Endothelial cell of umbilical vein (primary cell): ENCODE measurements around the gene KIF19. TPM values are rescaled to one million over a fixed set of nuclear protein-coding genes. Genes with fewer than 3 reads are reported as not detected.

Source experiments
- BruUV-seq: library from RNA; stranded (reverse); fragments of 400-500 nt; replicated peaks from 2 replicates; lab custom pipeline; 2021; lab: Mats Ljungman, UMichigan
- CTCF ChIA-PET: fragments of 300-600, 350-600 bp; sonication (Branson Sonifier 250); formaldehyde crosslinking; loops from one replicate; lab custom pipeline; 2021; ENCODE audit warnings: antibody characterized with exemption, inconsistent platforms; lab: Charles Lee
- POLR2A ChIA-PET: fragments of 300-600, 350-600 bp; sonication (Branson Sonifier 250); formaldehyde crosslinking; loops from one replicate; lab custom pipeline; 2021; ENCODE audit warnings: antibody characterized with exemption, inconsistent platforms; lab: Charles Lee
- DNase-seq: peaks from one replicate; pipeline ENCODE4 v3.0.0-alpha.2; 2011; ENCODE audit warnings: low read depth, low spot score
- FAIRE-seq: peaks from 2 replicates; lab custom pipeline; 2011; peaks lifted over from hg19 to GRCh38; lab: Jason Lieb, UNC
- H2AFZ ChIP-seq: 2 replicates; pipeline ENCODE4 v1.6.0; 2012; ENCODE audit warnings: low read depth, low read length, control low read depth, inconsistent platforms
- H3K27ac ChIP-seq: 2 replicates; pipeline ENCODE4 v1.5.1; 2011; ENCODE audit warnings: low read depth, mild to moderate bottlenecking, control low read depth, low read length, moderate library complexity; ENCODE audit not compliant: insufficient read depth
- H3K27me3 ChIP-seq, 2 experiments: 2 replicates each; pipeline versions ENCODE4 v1.6.0 to v1.6.1; 2011; ENCODE audit warnings: low read length in 2 of 2, mixed read lengths in 1 of 2; ENCODE audit not compliant: control insufficient read depth in 2 of 2, insufficient read depth in 2 of 2
- H3K36me3 ChIP-seq, 2 experiments: 2 replicates in 1 of 2; 3 replicates in 1 of 2; pipeline ENCODE4 v1.5.1; 2011; ENCODE audit warnings: low read length in 2 of 2, mild to moderate bottlenecking in 1 of 2, moderate library complexity in 1 of 2; ENCODE audit not compliant: control insufficient read depth in 2 of 2, insufficient read depth in 2 of 2; ENCODE audit errors: extremely low read depth in 1 of 2
- H3K4me1 ChIP-seq: 3 replicates; pipeline ENCODE4 v1.5.1; 2011; ENCODE audit warnings: mild to moderate bottlenecking, low read length; ENCODE audit not compliant: control insufficient read depth, insufficient read depth; ENCODE audit errors: extremely low read depth
- H3K4me2 ChIP-seq: 2 replicates; pipeline ENCODE4 v1.6.1; 2011; ENCODE audit warnings: low read length, control low read depth, mixed read lengths; ENCODE audit not compliant: insufficient read depth
- H3K4me3 ChIP-seq, 3 experiments: fragments of 200-600 bp in 1 of 3; sonication (generic), shearing (Covaris generic) in 1 of 3; replicated peaks in 1 of 3; 2 replicates each; pipeline ENCODE4 v1.5.1; 2011 to 2016; ENCODE audit warnings: control low read depth in 3 of 3, low read length in 3 of 3, mild to moderate bottlenecking in 2 of 3, inconsistent platforms in 1 of 3, low read depth in 1 of 3, moderate library complexity in 1 of 3; ENCODE audit not compliant: insufficient read depth in 1 of 3
- H3K79me2 ChIP-seq: 2 replicates; pipeline ENCODE4 v1.6.0; 2012; ENCODE audit warnings: low read length, inconsistent platforms; ENCODE audit not compliant: control insufficient read depth, insufficient read depth
- H3K9ac ChIP-seq: replicated peaks from 2 replicates; pipeline ENCODE3; 2011; ENCODE audit warnings: low read length, control low read depth; ENCODE audit not compliant: insufficient read depth; ENCODE audit errors: extremely low read depth
- H3K9me1 ChIP-seq: replicated peaks from 3 replicates; pipeline ENCODE4 v1.6.0; 2011; ENCODE audit warnings: mild to moderate bottlenecking, low read length; ENCODE audit not compliant: control insufficient read depth, insufficient read depth; ENCODE audit errors: extremely low read depth
- H3K9me3 ChIP-seq: replicated peaks from 2 replicates; pipeline ENCODE4 v1.5.1; 2012; ENCODE audit warnings: low read length, inconsistent platforms; ENCODE audit not compliant: control insufficient read depth, insufficient read depth
- H4K20me1 ChIP-seq: replicated peaks from 2 replicates; pipeline ENCODE3; 2011; ENCODE audit warnings: mild to moderate bottlenecking, low read length; ENCODE audit not compliant: control insufficient read depth, insufficient read depth; ENCODE audit errors: extremely low read depth
- EZH2 ChIP-seq: IDR thresholded peaks from 2 replicates; pipeline ENCODE4 v1.6.1; 2012; ENCODE audit warnings: borderline replicate concordance, low read depth, mild to moderate bottlenecking, moderate library complexity, low read length, inconsistent platforms; ENCODE audit not compliant: severe bottlenecking
- FOS ChIP-seq: IDR thresholded peaks from 2 replicates; pipeline ENCODE4 v1.6.1; 2011; ENCODE audit warnings: mild to moderate bottlenecking, low read length, moderate library complexity, borderline replicate concordance; ENCODE audit not compliant: insufficient read depth
- GATA2 ChIP-seq: IDR thresholded peaks from 2 replicates; pipeline ENCODE4 v1.7.0; 2011; ENCODE audit warnings: low read depth, mild to moderate bottlenecking, moderate library complexity, mixed read lengths, low read length; ENCODE audit not compliant: insufficient read length, insufficient read depth
- JUN ChIP-seq: IDR thresholded peaks from 2 replicates; pipeline ENCODE4 v1.6.1; 2011; ENCODE audit warnings: borderline replicate concordance, low read depth; ENCODE audit not compliant: insufficient read length, insufficient read depth
- MYC ChIP-seq: IDR thresholded peaks from one replicate; pipeline ENCODE4 v1.6.1; 2011; ENCODE audit warnings: mild to moderate bottlenecking, low read depth, low read length
- POLR2A ChIP-seq: IDR thresholded peaks from 2 replicates; pipeline ENCODE4 v1.6.1; 2012; ENCODE audit warnings: low read depth, mild to moderate bottlenecking, control low read depth, low read length
- POLR2AphosphoS5 ChIP-seq: IDR thresholded peaks from 2 replicates; pipeline ENCODE4 v1.6.1; 2012; ENCODE audit warnings: low read depth, mild to moderate bottlenecking, control low read depth, low read length, moderate library complexity; ENCODE audit not compliant: insufficient read depth
- dilution Hi-C: fragments of 300-500 bp; cut with MboI; formaldehyde crosslinking; loops from one replicate; pipeline ENCODE4 v1.15.0; 2019; ENCODE audit warnings: low sequenced_read_pairs; ENCODE audit not compliant: extremely low pct_ligation_motif_present
- intact Hi-C: fragments of 100-400 bp; cut with micrococcal nuclease; formaldehyde crosslinking; loops from one replicate; pipeline ENCODE4 v1.10.0; 2022
- polyA plus RNA-seq, 4 experiments: library from polyadenylated mRNA; depleted of rRNA in 3 of 4; stranded (reverse) in 3 of 4; unstranded in 1 of 4; fragments of >200 nt; gene quantifications; 2 replicates each; pipeline versions ENCODE4 v1.2.1 to v1.2.3, GENCODE V29; 2011 to 2012; ENCODE audit warnings: missing spikeins in 1 of 4
- total RNA-seq: library from RNA; stranded (reverse); gene quantifications from 2 replicates; pipeline ENCODE4 v1.2.3, GENCODE V29; 2021
- TF ChIP-seq, protein P1 (sequence below), 2 donors: IDR thresholded peaks; 1 replicate in 1 of 2; 2 replicates in 1 of 2; pipeline ENCODE4 v1.5.1; 2011; ENCODE audit warnings: low read length in 2 of 2, mild to moderate bottlenecking in 2 of 2, moderate library complexity in 2 of 2, control low read depth in 1 of 2, inconsistent platforms in 1 of 2, low read depth in 1 of 2; ENCODE audit not compliant: insufficient read depth in 1 of 2; ENCODE audit errors: extremely low read depth in 1 of 2
- TF ChIP-seq, protein P2 (sequence below): IDR thresholded peaks from 2 replicates; pipeline ENCODE4 v1.6.1; 2011; ENCODE audit not compliant: insufficient read depth, insufficient read length

The KIF19 gene
- total and polyA plus RNA-seq, 2 donors (not counting 3 experiments of a cell fraction or from before 2014, with no cell fraction given): 0.10 to 0.84 TPM

DNA sequence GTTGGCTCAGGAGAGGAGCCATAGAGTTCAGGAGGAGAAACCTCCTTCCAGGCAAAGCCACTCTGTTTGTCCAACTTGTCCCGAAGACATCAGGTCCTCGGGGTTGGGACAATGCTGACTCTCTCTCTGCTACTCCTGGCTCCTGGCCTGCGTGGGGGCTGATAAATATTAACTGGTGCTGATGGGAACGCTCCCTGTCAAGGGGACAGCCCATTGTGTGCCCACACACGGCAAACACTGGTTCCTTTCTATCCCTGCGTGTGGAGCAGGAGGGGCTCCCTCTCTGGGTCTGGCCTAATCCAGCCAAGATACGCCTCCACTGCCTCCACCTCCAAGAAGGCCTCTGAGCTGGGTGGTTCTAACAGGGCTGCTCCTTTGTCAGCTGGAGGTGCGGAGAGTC is 4.4 kb downstream of the KIF19 start:
- Histone ChIP-seq H3K9me1 (no peaks in the 10 kb centered on the region), H3K27ac (no peak overlapping the region), H3K4me1 (peaks cover 2% of the 10 kb centered on the region), H4K20me1 (no peaks in the 10 kb centered on the region), H3K4me2 (no peak overlapping the region), H3K27me3 (peaks cover 0 to 4% of the 10 kb centered on the region in 2 experiments), H3K36me3 (no peaks in the 10 kb centered on the region), H2AFZ (no peak overlapping the region), H3K9me3 (no peaks in the 10 kb centered on the region), H3K79me2 (no peaks in the 10 kb centered on the region), H3K9ac (no peak overlapping the region), H3K4me3 (no peak overlapping the region)
- dilution Hi-C loops (no loop called here), intact Hi-C loops (no loop called here)
- TF ChIP-seq FOS (no peak), MYC (no peak), POLR2A (no peak), EZH2 (no peak), JUN (no peak), POLR2AphosphoS5 (no peak), GATA2 (no peak)
- TF ChIP-seq, protein P1, sequence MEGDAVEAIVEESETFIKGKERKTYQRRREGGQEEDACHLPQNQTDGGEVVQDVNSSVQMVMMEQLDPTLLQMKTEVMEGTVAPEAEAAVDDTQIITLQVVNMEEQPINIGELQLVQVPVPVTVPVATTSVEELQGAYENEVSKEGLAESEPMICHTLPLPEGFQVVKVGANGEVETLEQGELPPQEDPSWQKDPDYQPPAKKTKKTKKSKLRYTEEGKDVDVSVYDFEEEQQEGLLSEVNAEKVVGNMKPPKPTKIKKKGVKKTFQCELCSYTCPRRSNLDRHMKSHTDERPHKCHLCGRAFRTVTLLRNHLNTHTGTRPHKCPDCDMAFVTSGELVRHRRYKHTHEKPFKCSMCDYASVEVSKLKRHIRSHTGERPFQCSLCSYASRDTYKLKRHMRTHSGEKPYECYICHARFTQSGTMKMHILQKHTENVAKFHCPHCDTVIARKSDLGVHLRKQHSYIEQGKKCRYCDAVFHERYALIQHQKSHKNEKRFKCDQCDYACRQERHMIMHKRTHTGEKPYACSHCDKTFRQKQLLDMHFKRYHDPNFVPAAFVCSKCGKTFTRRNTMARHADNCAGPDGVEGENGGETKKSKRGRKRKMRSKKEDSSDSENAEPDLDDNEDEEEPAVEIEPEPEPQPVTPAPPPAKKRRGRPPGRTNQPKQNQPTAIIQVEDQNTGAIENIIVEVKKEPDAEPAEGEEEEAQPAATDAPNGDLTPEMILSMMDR (IDR thresholded peaks at IDR 0.05; ENCODE audit: extremely low read depth in 1 of 2, insufficient read depth in 1 of 2, low read depth in 1 of 2, low read length in 2 of 2): no peak
- TF ChIP-seq, protein P2, sequence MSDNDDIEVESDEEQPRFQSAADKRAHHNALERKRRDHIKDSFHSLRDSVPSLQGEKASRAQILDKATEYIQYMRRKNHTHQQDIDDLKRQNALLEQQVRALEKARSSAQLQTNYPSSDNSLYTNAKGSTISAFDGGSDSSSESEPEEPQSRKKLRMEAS: no peak
- no TSS peak for BruUV-seq
- CTCF ChIA-PET: interaction anchor here (0.8 kb wide), 1 partner anchor 38 kb away, joined by 5 read pairs; no protein-coding TSS in a partner anchor
- POLR2A ChIA-PET: no interaction called here
- FAIRE-seq (no peak), DNase-seq (no peak)
